Astrocyte (in vitro differentiated cells and primary cell): ENCODE measurements around the gene SCAI.

Experiments
- CTCF ChIP-seq: IDR thresholded peaks from 2 replicates; pipeline ENCODE4 v1.5.1; 2011; ENCODE audit warnings: low read depth, mild to moderate bottlenecking, inconsistent platforms, low read length, moderate library complexity; ENCODE audit not compliant: insufficient read depth
- EZH2 ChIP-seq: IDR thresholded peaks from 2 replicates; pipeline ENCODE4 v1.6.1; 2012; ENCODE audit warnings: mild to moderate bottlenecking, low read length, inconsistent platforms; ENCODE audit not compliant: insufficient read depth

- TF ChIP-seq CTCF (no peak), EZH2 (no peak)
These were observed 54.6 kb downstream of the SCAI start for GRCh38 chr9:125088752-125089151.
